ENCODE measurements around the gene UBE2Z. TPM values are rescaled to one million over a fixed set of nuclear protein-coding genes. Genes with fewer than 3 reads are reported as not detected.
"Not testable (repeated sequence)": the region's sequence is repeated elsewhere in the genome, so short reads cannot be mapped to it uniquely, and the experiment has no call there.

Gene UBE2Z
- total RNA-seq, 1 experiment from 2014 or later: 119 TPM

GRCh38 chr17:48872409-48872808 lies 35.8 kb upstream of the UBE2Z start:
- H3K4me1 ChIP-seq (ENCODE audit: control insufficient read depth in 1 of 2, insufficient read depth in 2 of 2, low read length in 2 of 2); H2AFZ ChIP-seq (ENCODE audit: low read depth, low read length, poor library complexity, severe bottlenecking); H3K79me2 ChIP-seq (ENCODE audit: insufficient read depth, low read length); BruUV-seq (replicated peaks); H4K20me1 ChIP-seq (ENCODE audit: insufficient read depth); H3K9me2 ChIP-seq (ENCODE audit: insufficient read depth); DNase-seq (ENCODE audit: low read depth, low spot score); H3K4me2 ChIP-seq (ENCODE audit: low read length); H3K9ac ChIP-seq (ENCODE audit: low read length); H3K4me3 ChIP-seq (replicated peaks in 1 of 2; ENCODE audit: low read depth in 1 of 2, low read length in 2 of 2); H3K27ac ChIP-seq (ENCODE audit: low read depth, low read length); H3K36me3 ChIP-seq (ENCODE audit: control insufficient read depth in 1 of 2, insufficient read depth in 2 of 2, low read length in 2 of 2); H3K27me3 ChIP-seq (ENCODE audit: insufficient read depth, low read length); ATAC-seq; POLR2A ChIA-PET; H3K9me3 ChIP-seq (ENCODE audit: control insufficient read depth in 1 of 2, insufficient read depth in 1 of 2, low read depth in 1 of 2, low read length in 2 of 2): not testable (repeated sequence)
- CTCF ChIA-PET: interaction anchor here (2.4 to 2.7 kb wide), 2 partner anchors 68 to 194 kb away, joined by 12 read pairs; no protein-coding TSS in a partner anchor
- RAD21 ChIA-PET (ENCODE audit: low non-redundant PET in 1 of 2, low total read pairs in 2 of 2, uncharacterized antibody in 2 of 2, unreplicated experiment in 2 of 2): interaction anchor here in 1 of 2 experiments (0.6 kb wide), 1 partner anchor 186 kb away, joined by 3 read pairs; no protein-coding TSS in a partner anchor
- intact Hi-C loops (cut with micrococcal nuclease): loop anchor here (10.0 kb wide), 1 partner anchor 718 kb away; no protein-coding TSS in a partner anchor

GRCh38 chr17:48873209-48873608 lies 35.0 kb upstream of the UBE2Z start:
- RAD21 ChIA-PET (ENCODE audit: low non-redundant PET in 1 of 2, low total read pairs in 2 of 2, uncharacterized antibody in 2 of 2, unreplicated experiment in 2 of 2): interaction anchor here in 1 of 2 experiments (0.6 to 1.1 kb wide), 2 partner anchors 68 to 187 kb away, joined by 3 read pairs; no protein-coding TSS in a partner anchor
- Histone ChIP-seq H3K9ac (ENCODE audit: low read length) (no peak overlapping the region), H3K4me2 (ENCODE audit: low read length) (no peak overlapping the region), H3K9me2 (ENCODE audit: insufficient read depth) (no peaks in the 10 kb centered on the region), H3K27ac (ENCODE audit: low read depth, low read length) (no peak overlapping the region), H3K4me1 (ENCODE audit: control insufficient read depth in 1 of 2, insufficient read depth in 2 of 2, low read length in 2 of 2) (peaks cover 6 to 8% of the 10 kb centered on the region in 2 experiments; a peak in 2 of 4 replicates), H3K4me3 (replicated peaks in 1 of 2; ENCODE audit: low read depth in 1 of 2, low read length in 2 of 2) (no peak overlapping the region), H3K9me3 (ENCODE audit: control insufficient read depth in 1 of 2, insufficient read depth in 1 of 2, low read depth in 1 of 2, low read length in 2 of 2) (no peaks in the 10 kb centered on the region), H3K79me2 (ENCODE audit: insufficient read depth, low read length) (no peaks in the 10 kb centered on the region), H2AFZ (ENCODE audit: low read depth, low read length, poor library complexity, severe bottlenecking) (no peak overlapping the region), H3K36me3 (ENCODE audit: control insufficient read depth in 1 of 2, insufficient read depth in 2 of 2, low read length in 2 of 2) (no peaks in the 10 kb centered on the region), H3K27me3 (ENCODE audit: insufficient read depth, low read length) (no peaks in the 10 kb centered on the region), H4K20me1 (ENCODE audit: insufficient read depth) (no peaks in the 10 kb centered on the region)
- no peak for DNase-seq (ENCODE audit: low read depth, low spot score)
- TF ChIP-seq SRF (IDR thresholded peaks at IDR 0.05; ENCODE audit: low read depth) (no peak), TCF7L2 (IDR thresholded peaks at IDR 0.05; ENCODE audit: borderline replicate concordance, extremely low read depth, insufficient read depth, insufficient read length) (no peak), RAD21 (IDR thresholded peaks at IDR 0.05; ENCODE audit: low read depth) (no peak), CTCF (IDR thresholded peaks at IDR 0.05 in 2 of 3, conservative IDR thresholded peaks at IDR 0.05 in 1 of 3; ENCODE audit: borderline replicate concordance in 1 of 3, insufficient read depth in 1 of 3, low read depth in 2 of 3, low read length in 2 of 3) (no peak), SP1 (IDR thresholded peaks at IDR 0.05; ENCODE audit: low read depth) (no peak), ATF3 (IDR thresholded peaks at IDR 0.05) (no peak)
- no TSS peak for BruUV-seq (replicated peaks)
- intact Hi-C loops (cut with micrococcal nuclease): loop anchor here (10.0 kb wide), 1 partner anchor 718 kb away; no protein-coding TSS in a partner anchor
- POLR2A ChIA-PET: interaction anchor here (1.3 kb wide), 1 partner anchor 57 kb away, joined by 3 read pairs; no protein-coding TSS in a partner anchor
- CTCF ChIA-PET: interaction anchor here (0.9 to 2.7 kb wide), 7 partner anchors 11 to 202 kb away, joined by 3 to 12 read pairs (median 5); partner anchors contain the start of gene TTLL6
- no peak for ATAC-seq

Measured in HCT116 (cell line).